Measurements from ENCODE around the gene KIF26A. TPM values are rescaled to one million over a fixed set of nuclear protein-coding genes. Genes with fewer than 3 reads are reported as not detected.

Gene KIF26A
- total RNA-seq, 1 donor from 2014 or later = 7.0 TPM

DNA sequence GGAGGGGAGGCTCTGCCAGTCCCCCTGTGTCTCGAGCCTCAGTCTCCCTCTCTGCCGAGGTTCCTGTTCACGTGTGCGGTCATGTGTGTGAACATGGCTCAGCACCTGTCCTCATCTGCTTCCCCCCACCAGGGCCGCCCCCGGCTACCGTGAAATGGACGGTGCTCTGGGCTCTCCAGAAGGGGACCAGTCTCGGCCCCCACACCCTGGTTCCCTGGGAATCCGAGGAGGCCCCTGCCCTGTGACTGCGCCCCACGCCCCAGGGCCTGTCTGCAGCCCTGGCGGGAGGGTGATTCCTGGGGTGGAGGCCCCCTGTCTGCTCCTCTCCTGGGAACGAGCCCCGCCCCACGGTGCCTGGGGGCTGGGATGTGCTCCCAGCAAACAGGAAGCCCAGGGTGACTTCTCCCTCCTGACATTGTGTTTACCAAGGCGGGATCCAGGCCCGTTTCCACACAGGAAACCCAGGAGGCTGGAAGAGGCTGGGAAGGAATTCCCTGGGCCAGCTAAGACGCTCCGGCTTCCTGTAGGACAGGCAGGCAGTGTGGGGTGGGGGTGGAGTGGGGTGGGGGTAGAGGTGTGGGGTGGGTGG, 46.6 kb downstream of the KIF26A start:
- no peak overlapping the region for H3K27ac Mint-ChIP-seq
- peaks cover 1% of the 10 kb centered on the region for H3K4me1 Mint-ChIP-seq (ENCODE audit: low read depth)
- H3K9me3 Mint-ChIP-seq (ENCODE audit: low read depth) = no peaks in the 10 kb centered on the region
- H3K27me3 Mint-ChIP-seq = no peaks in the 10 kb centered on the region
- DNase-seq (ENCODE audit: low spot score, unreplicated experiment) = no peak
- TF ChIP-seq, protein P1, sequence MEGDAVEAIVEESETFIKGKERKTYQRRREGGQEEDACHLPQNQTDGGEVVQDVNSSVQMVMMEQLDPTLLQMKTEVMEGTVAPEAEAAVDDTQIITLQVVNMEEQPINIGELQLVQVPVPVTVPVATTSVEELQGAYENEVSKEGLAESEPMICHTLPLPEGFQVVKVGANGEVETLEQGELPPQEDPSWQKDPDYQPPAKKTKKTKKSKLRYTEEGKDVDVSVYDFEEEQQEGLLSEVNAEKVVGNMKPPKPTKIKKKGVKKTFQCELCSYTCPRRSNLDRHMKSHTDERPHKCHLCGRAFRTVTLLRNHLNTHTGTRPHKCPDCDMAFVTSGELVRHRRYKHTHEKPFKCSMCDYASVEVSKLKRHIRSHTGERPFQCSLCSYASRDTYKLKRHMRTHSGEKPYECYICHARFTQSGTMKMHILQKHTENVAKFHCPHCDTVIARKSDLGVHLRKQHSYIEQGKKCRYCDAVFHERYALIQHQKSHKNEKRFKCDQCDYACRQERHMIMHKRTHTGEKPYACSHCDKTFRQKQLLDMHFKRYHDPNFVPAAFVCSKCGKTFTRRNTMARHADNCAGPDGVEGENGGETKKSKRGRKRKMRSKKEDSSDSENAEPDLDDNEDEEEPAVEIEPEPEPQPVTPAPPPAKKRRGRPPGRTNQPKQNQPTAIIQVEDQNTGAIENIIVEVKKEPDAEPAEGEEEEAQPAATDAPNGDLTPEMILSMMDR (IDR thresholded peaks at IDR 0.05; ENCODE audit: unreplicated experiment) = no peak
- H3K4me3 Mint-ChIP-seq (ENCODE audit: low read depth) = no peak overlapping the region
- no peaks in the 10 kb centered on the region for H3K36me3 Mint-ChIP-seq (ENCODE audit: insufficient read depth)

DNA sequence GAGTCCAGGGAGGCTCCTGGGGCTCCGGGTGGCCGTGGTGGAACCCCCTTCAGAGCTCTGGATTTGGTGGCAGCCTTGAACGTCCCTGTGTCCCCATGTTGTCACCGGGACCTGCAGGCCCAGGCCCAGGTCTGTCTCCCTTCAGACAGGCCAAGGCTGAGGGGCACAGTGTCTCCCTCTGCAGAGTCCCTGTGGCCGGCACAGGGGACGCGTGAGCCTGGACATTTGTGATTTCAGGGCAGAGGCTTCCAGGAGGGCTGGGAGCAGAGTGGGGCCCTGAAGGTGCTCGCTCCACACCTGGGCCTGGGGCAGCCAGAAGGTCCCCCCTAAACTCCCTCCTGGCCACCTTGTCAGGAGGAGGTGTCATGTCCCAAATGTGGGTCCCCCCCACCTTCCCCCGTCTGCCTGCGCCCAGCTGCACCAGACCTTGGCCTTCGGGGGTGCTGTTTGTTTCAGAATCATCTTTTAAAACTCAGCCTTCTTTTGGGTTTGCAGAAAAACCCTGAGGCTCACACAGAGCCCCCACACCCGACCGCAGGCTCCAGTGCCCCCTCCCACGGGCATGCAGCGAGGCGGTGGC, 47.6 kb downstream of the KIF26A start:
- no peak for DNase-seq (ENCODE audit: low spot score, unreplicated experiment)
- H3K9me3 Mint-ChIP-seq (ENCODE audit: low read depth) = no peaks in the 10 kb centered on the region
- no peaks in the 10 kb centered on the region for H3K36me3 Mint-ChIP-seq (ENCODE audit: insufficient read depth)
- H3K27ac Mint-ChIP-seq = no peak overlapping the region
- no peaks in the 10 kb centered on the region for H3K27me3 Mint-ChIP-seq
- TF ChIP-seq, protein P1 (IDR thresholded peaks at IDR 0.05; ENCODE audit: unreplicated experiment) = no peak
- H3K4me3 Mint-ChIP-seq (ENCODE audit: low read depth) = no peak overlapping the region
- H3K4me1 Mint-ChIP-seq (ENCODE audit: low read depth) = peaks cover 1% of the 10 kb centered on the region

DNA sequence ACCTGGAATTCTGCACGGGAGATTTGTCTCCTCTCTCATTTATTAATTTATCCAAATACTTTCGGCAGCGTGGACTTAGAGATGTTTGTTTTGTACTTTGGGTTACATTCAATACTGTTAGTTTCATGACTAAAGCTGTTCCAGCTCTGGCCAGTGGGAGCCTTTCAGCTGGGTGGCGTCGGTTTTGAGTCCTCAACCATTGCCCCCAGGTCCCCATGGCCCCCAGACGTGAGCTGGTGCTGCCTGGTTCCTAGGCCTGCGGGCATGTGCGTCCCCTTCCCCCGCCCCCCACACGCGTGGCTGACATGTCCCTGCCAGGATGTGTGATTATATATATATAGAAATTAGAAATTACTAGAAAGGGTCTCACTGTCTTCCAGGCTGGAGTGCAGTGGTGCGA, 48.2 kb downstream of the KIF26A start:
- Mint-ChIP-seq H3K4me1 (ENCODE audit: low read depth) (peaks cover 1% of the 10 kb centered on the region), H3K27me3 (no peaks in the 10 kb centered on the region), H3K27ac (no peak overlapping the region), H3K4me3 (ENCODE audit: low read depth) (no peak overlapping the region), H3K9me3 (ENCODE audit: low read depth) (no peaks in the 10 kb centered on the region), H3K36me3 (ENCODE audit: insufficient read depth) (no peaks in the 10 kb centered on the region)
- DNase-seq (ENCODE audit: low spot score, unreplicated experiment) = no peak
- TF ChIP-seq, protein P1 (IDR thresholded peaks at IDR 0.05; ENCODE audit: unreplicated experiment) = no peak

DNA sequence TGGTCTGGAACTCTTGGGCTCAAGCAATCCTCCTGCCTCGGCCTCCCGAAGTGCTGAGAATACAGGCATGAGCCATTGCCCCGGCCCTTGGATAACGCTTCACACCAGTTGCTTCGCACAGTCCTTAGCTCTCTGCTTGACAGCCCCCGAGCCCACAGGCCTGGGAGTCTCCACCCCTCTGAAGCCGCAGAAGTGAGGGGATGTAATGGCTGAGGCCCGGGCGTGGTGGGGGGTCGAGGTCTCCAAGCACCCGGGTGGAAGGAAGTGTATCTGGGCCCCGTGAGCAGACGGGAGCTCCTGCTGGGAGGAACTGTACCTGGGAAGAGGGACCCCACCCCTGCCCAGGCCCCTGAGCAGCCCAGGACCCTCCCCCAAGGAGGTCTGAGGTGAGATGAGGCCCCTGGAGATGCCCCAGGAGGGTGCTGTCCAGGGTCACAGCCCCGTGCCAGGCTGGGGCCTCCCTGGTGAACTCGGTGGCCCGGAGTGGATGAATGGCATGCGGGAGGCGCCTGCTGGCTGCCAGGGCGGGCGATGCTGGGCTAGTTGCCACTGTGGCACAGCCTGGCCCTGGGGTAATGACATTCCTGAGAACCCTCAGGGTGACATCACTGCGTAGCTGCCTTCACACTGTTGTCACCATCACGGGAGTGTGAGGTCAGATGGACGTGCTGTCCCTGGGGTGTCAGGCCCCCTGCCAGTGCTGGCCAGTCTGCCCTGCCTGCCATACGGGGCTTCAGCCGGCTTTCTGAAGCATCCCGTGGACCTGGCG, 48.9 kb downstream of the KIF26A start:
- H3K27me3 Mint-ChIP-seq = no peaks in the 10 kb centered on the region
- TF ChIP-seq, protein P1 (IDR thresholded peaks at IDR 0.05; ENCODE audit: unreplicated experiment) = no peak
- H3K9me3 Mint-ChIP-seq (ENCODE audit: low read depth) = no peaks in the 10 kb centered on the region
- H3K4me1 Mint-ChIP-seq (ENCODE audit: low read depth) = peaks cover 1% of the 10 kb centered on the region
- H3K27ac Mint-ChIP-seq = no peak overlapping the region
- no peak for DNase-seq (ENCODE audit: low spot score, unreplicated experiment)
- H3K36me3 Mint-ChIP-seq (ENCODE audit: insufficient read depth) = no peaks in the 10 kb centered on the region
- no peak overlapping the region for H3K4me3 Mint-ChIP-seq (ENCODE audit: low read depth)

DNA sequence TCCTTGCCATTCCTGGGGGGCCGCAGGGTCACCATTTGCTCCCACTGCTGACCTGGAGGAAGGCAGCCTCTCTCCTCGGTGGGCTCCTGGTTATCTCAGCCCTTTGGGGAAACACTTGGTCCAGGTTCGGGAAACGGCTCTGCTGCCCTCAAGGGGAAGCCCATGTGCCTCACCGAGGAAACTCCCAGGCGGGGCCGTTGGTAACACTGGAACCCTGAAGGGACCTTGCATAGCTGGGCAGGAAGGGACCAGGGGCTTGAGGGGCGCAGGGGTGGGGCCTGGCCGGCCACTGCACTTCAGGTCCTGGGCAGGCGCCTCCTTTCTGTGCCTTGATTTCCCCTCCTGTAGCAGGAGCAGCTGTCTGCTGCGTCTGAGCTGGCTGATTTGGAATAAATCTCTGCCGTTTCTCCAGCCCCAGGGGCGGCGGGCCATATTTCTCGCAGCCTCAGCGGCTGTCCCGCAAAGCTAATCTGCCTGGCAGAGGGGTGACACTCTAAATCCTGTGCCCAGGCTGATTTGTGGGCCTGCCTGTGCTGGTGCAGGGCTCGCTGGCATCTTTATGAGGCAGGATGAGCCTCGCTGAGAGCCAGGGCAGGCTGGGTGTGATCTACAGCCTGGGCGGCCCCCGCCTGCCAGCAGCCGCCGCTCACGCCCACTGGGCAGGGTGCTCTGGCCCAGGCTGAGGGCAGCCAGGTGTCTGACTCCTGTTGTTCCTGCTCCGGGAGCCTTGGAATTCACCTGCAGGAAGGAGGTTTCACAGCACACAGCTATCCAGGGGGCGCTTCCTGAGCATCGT, 49.7 kb downstream of the KIF26A start:
- DNase-seq (ENCODE audit: low spot score, unreplicated experiment) = no peak
- Mint-ChIP-seq H3K27ac (no peak overlapping the region), H3K9me3 (ENCODE audit: low read depth) (no peaks in the 10 kb centered on the region), H3K36me3 (ENCODE audit: insufficient read depth) (no peaks in the 10 kb centered on the region), H3K4me3 (ENCODE audit: low read depth) (no peak overlapping the region), H3K4me1 (ENCODE audit: low read depth) (peaks cover 1% of the 10 kb centered on the region), H3K27me3 (no peaks in the 10 kb centered on the region)
- TF ChIP-seq, protein P1 (IDR thresholded peaks at IDR 0.05; ENCODE audit: unreplicated experiment) = no peak

All from progenitor cell of endocrine pancreas (in vitro differentiated cells).